OCI-LY1 (cell line): ENCODE measurements around the gene FUOM.

Experiments used
- H2AFZ ChIP-seq: fragments of 200-600 bp; sonication (generic), shearing (Covaris generic); 2 replicates; pipeline ENCODE4 v1.6.0; 2014; ENCODE audit warnings: antibody characterized with exemption, mild to moderate bottlenecking, low read length
- H3F3A ChIP-seq: fragments of 200-600 bp; sonication (generic), shearing (Covaris generic); 2 replicates; pipeline ENCODE4 v1.6.0; 2014; ENCODE audit warnings: mild to moderate bottlenecking, antibody characterized with exemption, low read length, moderate library complexity; ENCODE audit not compliant: insufficient read depth
- H3K27ac ChIP-seq: fragments of 200-600 bp; sonication (generic); 2 replicates; pipeline ENCODE4 v1.5.1; 2014; ENCODE audit warnings: low read length, mixed run types, mild to moderate bottlenecking, low read depth; ENCODE audit not compliant: poor library complexity, severe bottlenecking
- H3K27me3 ChIP-seq: fragments of 200-600 bp; sonication (generic); 2 replicates; pipeline ENCODE4 v1.6.0; 2014; ENCODE audit warnings: antibody characterized with exemption, mild to moderate bottlenecking, low read length, moderate library complexity; ENCODE audit not compliant: insufficient read depth
- H3K36me3 ChIP-seq: fragments of 200-600 bp; sonication (generic); 2 replicates; pipeline ENCODE4 v1.6.1; 2014; ENCODE audit warnings: mild to moderate bottlenecking, antibody characterized with exemption, low read length, moderate library complexity, mixed read lengths; ENCODE audit not compliant: insufficient read depth
- H3K4me1 ChIP-seq: fragments of 200-600 bp; sonication (generic); 2 replicates; pipeline ENCODE4 v1.5.1; 2014; ENCODE audit warnings: mild to moderate bottlenecking, low read length, moderate library complexity; ENCODE audit not compliant: insufficient read depth, severe bottlenecking
- H3K4me2 ChIP-seq: fragments of 200-600 bp; sonication (generic), shearing (Covaris generic); 2 replicates; pipeline ENCODE4 v1.6.1; 2014; ENCODE audit warnings: low read length
- H3K4me3 ChIP-seq: fragments of 200-600 bp; sonication (generic); 2 replicates; pipeline ENCODE4 v1.5.1; 2014; ENCODE audit warnings: low read length, low read depth, mild to moderate bottlenecking, mixed read lengths; ENCODE audit not compliant: poor library complexity, severe bottlenecking
- H3K79me2 ChIP-seq: fragments of 200-600 bp; shearing (Covaris generic); 2 replicates; pipeline ENCODE4 v1.6.1; 2016; ENCODE audit warnings: mixed run types, low read length, mixed read lengths; ENCODE audit not compliant: insufficient read depth
- H3K9ac ChIP-seq: fragments of 200-600 bp; sonication (generic), shearing (Covaris generic); 2 replicates; pipeline ENCODE4 v1.6.1; 2014; ENCODE audit warnings: mild to moderate bottlenecking, low read length, mixed read lengths
- H3K9me2 ChIP-seq: fragments of 200-600 bp; sonication (generic), shearing (Covaris generic); 2 replicates; pipeline ENCODE4 v1.6.1; 2014; ENCODE audit warnings: low read depth, mild to moderate bottlenecking, low read length, mixed read lengths
- H3K9me3 ChIP-seq: fragments of 200-600 bp; shearing (Covaris generic); 2 replicates; pipeline ENCODE4 v1.6.1; 2014; ENCODE audit warnings: low read length, mixed read lengths
- H4K20me1 ChIP-seq: fragments of 200-600 bp; sonication (generic), shearing (Covaris generic); 2 replicates; pipeline ENCODE4 v1.6.0; 2016; ENCODE audit warnings: mild to moderate bottlenecking, low read length; ENCODE audit not compliant: insufficient read depth
- CTCF ChIP-seq: fragments of 200-600 bp; sonication (generic), shearing (Covaris generic); IDR thresholded peaks from 2 replicates; pipeline ENCODE4 v1.5.1; 2017; ENCODE audit warnings: mild to moderate bottlenecking, antibody characterized with exemption, low read length, moderate library complexity, mixed read lengths
- EZH2 ChIP-seq: fragments of 200-600 bp; sonication (generic), shearing (Covaris generic); IDR thresholded peaks from 2 replicates; pipeline ENCODE4 v1.8.0; 2017; ENCODE audit warnings: borderline replicate concordance, mixed run types, mild to moderate bottlenecking, antibody characterized with exemption, low read length, moderate library complexity, mixed read lengths

Gene FUOM

GRCh38 chr10:133351408-133352318, 6.2 kb downstream of the FUOM start:
- Histone ChIP-seq H2AFZ (no peak overlapping the region), H3F3A (no peaks in the 10 kb centered on the region), H3K4me2 (no peak overlapping the region), H3K4me3 (no peak overlapping the region), H4K20me1 (no peaks in the 10 kb centered on the region), H3K4me1 (no peaks in the 10 kb centered on the region), H3K9me3 (no peaks in the 10 kb centered on the region), H3K9me2 (no peaks in the 10 kb centered on the region), H3K27me3 (peaks cover 4% of the 10 kb centered on the region; the same call in 1 of the 2 replicates), H3K9ac (no peak overlapping the region), H3K36me3 (no peaks in the 10 kb centered on the region), H3K27ac (no peak overlapping the region), H3K79me2 (no peaks in the 10 kb centered on the region)
- no peak for TF ChIP-seq CTCF
- no peak for TF ChIP-seq EZH2

GRCh38 chr10:133350950-133351329, 6.9 kb downstream of the FUOM start:
- H3K9me2 ChIP-seq: no peaks in the 10 kb centered on the region
- H3K4me2 ChIP-seq: no peak overlapping the region
- no peaks in the 10 kb centered on the region for H3K9me3 ChIP-seq
- no peaks in the 10 kb centered on the region for H3K79me2 ChIP-seq
- no peaks in the 10 kb centered on the region for H3K4me1 ChIP-seq
- no peak overlapping the region for H3K4me3 ChIP-seq
- no peaks in the 10 kb centered on the region for H3K36me3 ChIP-seq
- no peak overlapping the region for H3K9ac ChIP-seq
- no peaks in the 10 kb centered on the region for H3F3A ChIP-seq
- H4K20me1 ChIP-seq: no peaks in the 10 kb centered on the region
- no peak overlapping the region for H2AFZ ChIP-seq
- peaks cover 4% of the 10 kb centered on the region; the same call in 1 of the 2 replicates for H3K27me3 ChIP-seq
- no peak for TF ChIP-seq CTCF
- no peak for TF ChIP-seq EZH2
- no peak overlapping the region for H3K27ac ChIP-seq

GRCh38 chr10:133350283-133350949, 7.4 kb downstream of the FUOM start:
- H2AFZ ChIP-seq: no peak overlapping the region
- no peaks in the 10 kb centered on the region for H3F3A ChIP-seq
- no peaks in the 10 kb centered on the region for H3K9me2 ChIP-seq
- no peaks in the 10 kb centered on the region for H3K36me3 ChIP-seq
- no peak overlapping the region for H3K4me2 ChIP-seq
- TF ChIP-seq CTCF (no peak), EZH2 (no peak)
- H3K9me3 ChIP-seq: no peaks in the 10 kb centered on the region
- no peaks in the 10 kb centered on the region for H3K4me1 ChIP-seq
- H3K27ac ChIP-seq: no peak overlapping the region
- H4K20me1 ChIP-seq: no peaks in the 10 kb centered on the region
- H3K9ac ChIP-seq: no peak overlapping the region
- peaks cover 5% of the 10 kb centered on the region; the same call in 1 of the 2 replicates for H3K27me3 ChIP-seq
- no peak overlapping the region for H3K4me3 ChIP-seq
- no peaks in the 10 kb centered on the region for H3K79me2 ChIP-seq
